Breast epithelium (tissue), 3 donors: ENCODE results near the gene ARFGAP1.

Source experiments
- CTCF ChIP-seq, 3 donors: fragments of 450-650 bp; IDR thresholded peaks; one replicate each; pipeline ENCODE4 v1.5.1; 2016 to 2017; ENCODE audit warnings: antibody characterized with exemption in 3 of 3, mild to moderate bottlenecking in 3 of 3, moderate library complexity in 3 of 3
- POLR2A ChIP-seq: fragments of 450-650 bp; IDR thresholded peaks from one replicate; pipeline ENCODE4 v1.6.1; 2016; ENCODE audit warnings: antibody characterized with exemption, mild to moderate bottlenecking, moderate library complexity

GRCh38 chr20:63315731-63316491 lies 43.3 kb downstream of the ARFGAP1 start:
- TF ChIP-seq POLR2A (no peak), CTCF (IDR thresholded peaks at IDR 0.05) (no peak)
